Measurements from ENCODE around the gene TRIM24.

GRCh38 chr7:138514044-138514443, 54.0 kb downstream of the TRIM24 start:
- no peak for TF ChIP-seq SIN3A (IDR thresholded peaks at IDR 0.05; ENCODE audit: borderline replicate concordance, insufficient read depth, low read depth, low read length)
- TF ChIP-seq CTCF (IDR thresholded peaks at IDR 0.05) = no peak

Measured in Panc1 (cell line).